Stimulated activated CD4-positive, alpha-beta T cell treated with anti-CD3 and anti-CD28 coated beads, Interleukin-1b, Interleukin-23, amount 100 ng/mL, for 48 hours (primary cell): ENCODE measurements around the gene CHST9.

Experiments used
- DNase-seq: peaks from one replicate; pipeline ENCODE4 v3.0.0-alpha.2; 2020

The CHST9 gene

DNA sequence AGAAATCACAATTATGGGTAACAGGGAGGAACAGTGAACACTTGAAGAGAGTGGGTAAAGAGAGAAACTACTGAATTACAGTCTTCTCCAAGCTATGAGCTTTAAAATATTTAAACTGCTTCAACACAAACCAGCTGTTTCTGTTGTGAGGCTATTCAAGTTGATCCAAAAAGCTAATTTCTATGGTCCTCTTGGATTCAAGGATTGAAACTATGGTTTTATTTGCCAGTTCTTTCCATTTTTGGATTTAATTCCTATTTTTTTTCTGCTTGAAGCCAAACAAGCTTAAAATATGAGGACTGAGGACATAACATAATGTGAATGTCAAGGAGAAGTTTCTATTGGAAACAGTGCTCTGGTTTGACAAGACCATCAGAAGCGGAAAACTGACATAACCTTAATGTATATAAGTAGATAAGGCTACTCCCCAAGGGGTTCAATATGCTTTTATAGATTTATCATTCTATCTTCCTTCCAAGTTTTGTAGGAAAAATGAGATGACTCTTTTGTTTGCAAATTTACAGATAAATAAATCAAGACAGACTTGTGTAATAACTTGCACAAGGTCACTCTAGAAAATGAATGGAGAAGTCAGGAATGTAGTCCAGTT lies 258.9 kb downstream of the CHST9 start:
- DNase-seq = no peak

- DNase-seq = no peak
These were observed 259.8 kb downstream of the CHST9 start for GRCh38 chr18:26925313-26925712.

DNA sequence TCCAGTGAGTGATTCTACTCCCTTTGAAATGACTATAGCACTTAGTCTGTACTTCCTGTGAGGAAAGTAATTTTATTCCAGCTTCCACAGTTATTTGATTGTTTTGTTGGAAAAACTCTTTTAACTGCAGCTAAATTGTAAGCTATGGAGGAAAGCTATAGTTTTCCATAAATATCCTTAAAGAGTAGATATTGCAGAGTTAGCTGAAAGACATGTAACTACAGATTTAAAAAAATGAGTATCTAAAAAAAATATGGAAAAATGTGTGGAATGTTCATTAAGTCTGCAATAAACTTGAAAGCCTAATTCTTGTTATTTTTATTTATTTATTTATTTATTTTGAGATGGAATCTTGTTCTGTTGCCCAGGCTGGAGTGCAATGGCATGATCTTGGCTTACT lies 262.8 kb downstream of the CHST9 start:
- no peak for DNase-seq

- no peak for DNase-seq
These were observed 264.5 kb downstream of the CHST9 start for GRCh38 chr18:26920644-26921043.

DNA sequence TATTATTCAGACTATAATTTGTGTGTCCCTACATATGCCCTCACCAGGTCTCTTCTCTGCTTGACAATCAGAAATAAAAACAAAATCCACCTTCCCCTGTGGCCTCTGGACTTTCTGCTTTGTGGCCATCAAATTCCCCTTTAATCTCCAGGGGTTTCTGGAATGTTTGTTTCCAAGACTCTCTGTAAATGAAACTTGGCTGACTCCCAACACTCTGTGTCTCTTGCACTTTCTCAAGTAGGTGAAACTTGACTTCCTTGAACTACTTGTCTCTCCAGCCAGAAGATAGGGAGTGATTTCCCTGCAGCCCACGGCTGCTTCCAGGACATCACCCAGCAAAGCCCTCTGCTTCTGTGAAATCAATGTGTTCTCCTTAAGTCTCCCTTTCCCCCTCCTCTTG lies 265.5 kb downstream of the CHST9 start:
- no peak for DNase-seq

GRCh38 chr18:26919201-26919600 lies 265.9 kb downstream of the CHST9 start:
- no peak for DNase-seq

DNA sequence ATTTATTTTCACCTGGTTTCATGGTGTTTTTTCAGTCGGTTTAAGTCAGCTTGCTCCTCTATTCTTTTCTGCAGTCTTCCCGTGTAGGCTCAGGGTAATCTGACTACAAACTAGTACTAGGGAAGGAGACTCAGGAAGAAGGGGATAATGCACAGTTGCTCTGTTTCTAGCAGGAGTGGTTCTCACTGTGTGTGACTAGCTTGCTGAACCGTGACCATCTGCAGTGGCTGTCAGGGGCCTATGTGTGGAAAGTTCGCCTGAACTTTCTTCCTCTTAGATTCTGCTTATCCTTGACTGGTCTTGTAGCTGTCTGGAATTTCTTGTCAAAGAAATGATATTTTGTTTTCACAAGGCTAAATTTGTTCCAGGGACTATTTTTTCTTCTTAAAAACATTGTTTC lies 273.3 kb downstream of the CHST9 start:
- no peak for DNase-seq

- no peak for DNase-seq
These were observed 275.4 kb downstream of the CHST9 start for GRCh38 chr18:26909599-26910290.

DNA sequence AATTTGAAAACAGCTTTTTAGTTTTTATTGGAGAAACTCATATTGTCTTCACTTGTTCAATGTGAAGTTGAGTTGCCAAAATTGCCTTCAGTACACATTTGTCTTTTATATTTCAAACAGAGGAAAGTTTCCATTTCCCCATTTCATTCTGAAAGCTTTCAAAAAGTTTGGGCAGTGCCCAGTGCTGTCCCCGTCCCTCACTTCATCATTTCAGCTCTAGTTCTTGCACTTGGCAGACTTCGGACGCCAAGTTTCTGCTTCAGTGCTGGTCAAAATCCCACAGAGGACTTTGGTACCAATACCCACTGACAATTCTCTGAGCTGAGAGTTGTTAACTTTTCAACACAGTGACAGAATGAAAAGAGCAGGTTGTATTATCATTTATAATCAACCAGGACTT lies 276.2 kb downstream of the CHST9 start:
- no peak for DNase-seq

GRCh38 chr18:26902291-26902690 lies 282.8 kb downstream of the CHST9 start:
- DNase-seq = no peak

GRCh38 chr18:26901020-26901419 lies 284.1 kb downstream of the CHST9 start:
- no peak for DNase-seq

DNA sequence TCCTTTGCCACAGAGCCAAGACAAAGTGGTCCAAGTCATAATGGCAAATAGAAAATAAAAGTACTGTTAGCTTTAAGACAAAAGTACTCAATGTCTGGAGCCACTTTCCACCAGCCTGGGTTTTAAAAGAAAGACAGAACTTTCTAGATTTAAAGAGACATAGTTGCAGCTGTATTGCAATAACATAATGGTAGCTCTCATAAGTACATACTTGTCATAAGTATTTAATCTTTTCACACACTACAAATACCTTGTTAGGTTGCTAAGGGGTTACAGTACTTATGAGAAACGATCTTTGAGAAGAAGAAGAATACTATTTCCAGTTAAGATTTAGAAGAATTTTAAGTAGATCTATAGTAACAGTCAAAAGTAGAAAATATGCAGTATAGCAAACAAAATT lies 290.7 kb downstream of the CHST9 start:
- no peak for DNase-seq

GRCh38 chr18:26893996-26894395 lies 291.1 kb downstream of the CHST9 start:
- DNase-seq = no peak

DNA sequence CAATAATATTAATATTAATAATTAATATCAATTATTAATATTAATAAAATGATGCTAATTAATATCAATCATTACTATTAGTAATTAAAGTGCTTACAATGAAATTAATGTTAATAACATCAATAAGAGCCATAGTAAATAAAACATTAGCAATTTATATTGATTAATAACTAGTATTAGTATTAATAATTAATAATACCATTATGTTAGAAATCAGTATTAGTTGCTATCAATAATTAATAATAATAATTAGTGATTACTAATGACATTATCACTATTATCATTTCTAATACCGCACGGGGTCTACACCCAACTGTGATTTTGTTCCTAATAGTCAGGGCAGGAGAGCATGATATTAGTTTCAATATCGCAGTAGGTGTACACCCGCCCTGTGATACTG lies 296.8 kb downstream of the CHST9 start:
- no peak for DNase-seq

DNA sequence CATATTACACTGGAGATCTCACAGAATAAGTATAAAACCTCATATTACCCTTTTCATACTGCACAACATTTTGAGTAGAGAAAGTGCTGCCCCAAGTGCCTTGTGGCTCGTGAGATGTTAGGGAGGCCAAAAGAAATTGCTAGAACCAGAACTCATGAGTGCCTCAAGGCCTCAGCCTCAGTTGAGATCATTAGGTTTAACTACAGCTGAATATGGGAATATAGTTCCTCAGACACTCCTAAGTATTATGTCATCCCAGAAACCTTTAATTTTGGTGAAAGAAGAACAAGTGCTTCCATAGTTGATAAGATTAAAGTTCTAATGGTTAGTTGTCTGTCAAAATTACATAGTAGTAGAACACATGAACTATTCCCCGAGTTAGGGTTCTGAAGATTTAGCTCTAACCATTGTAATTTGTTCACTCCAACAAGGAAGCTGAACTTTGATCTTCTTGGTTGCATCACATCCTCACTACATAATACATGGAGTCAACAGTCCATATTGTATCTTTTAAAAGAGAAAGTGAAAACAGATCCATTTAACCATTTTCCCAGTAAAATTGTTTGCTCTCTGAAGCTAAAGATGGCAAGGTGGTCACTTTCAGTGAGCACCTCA lies 310.0 kb downstream of the CHST9 start:
- DNase-seq = no peak

GRCh38 chr18:26874283-26874682 lies 310.8 kb downstream of the CHST9 start:
- no peak for DNase-seq

- DNase-seq = no peak
These were observed 315.5 kb downstream of the CHST9 start for GRCh38 chr18:26869640-26870039.

DNA sequence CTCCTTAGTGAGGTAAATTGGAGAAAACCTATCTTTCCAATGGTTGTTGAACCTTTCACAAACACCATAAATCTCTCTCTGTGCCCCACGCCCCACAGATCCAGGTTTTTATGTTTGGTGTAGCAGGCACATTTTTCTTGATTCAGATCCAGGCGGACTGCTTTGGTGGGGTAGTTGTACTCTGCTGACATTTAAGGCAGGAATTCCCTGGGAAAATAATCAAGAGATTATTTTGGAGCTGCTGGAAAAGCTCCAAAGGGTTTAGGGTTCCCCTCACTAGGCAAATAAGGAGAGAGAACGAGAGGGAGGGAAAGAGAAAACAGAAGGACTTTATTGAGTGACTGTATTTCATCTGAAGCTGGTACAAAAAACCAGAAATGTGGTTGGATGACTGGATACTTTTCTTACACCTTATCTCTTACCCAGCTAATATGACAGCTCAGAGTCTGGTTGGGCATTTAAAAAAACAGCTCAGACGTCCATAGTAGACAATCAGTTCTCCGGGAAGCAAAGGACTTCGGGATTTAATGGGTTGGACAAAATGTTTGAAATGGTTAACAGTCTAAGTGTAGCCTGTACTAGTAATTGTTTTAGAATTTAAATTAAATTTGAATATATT lies 316.0 kb downstream of the CHST9 start:
- DNase-seq = no peak

GRCh38 chr18:26867471-26867870 lies 317.6 kb downstream of the CHST9 start:
- DNase-seq = no peak

DNA sequence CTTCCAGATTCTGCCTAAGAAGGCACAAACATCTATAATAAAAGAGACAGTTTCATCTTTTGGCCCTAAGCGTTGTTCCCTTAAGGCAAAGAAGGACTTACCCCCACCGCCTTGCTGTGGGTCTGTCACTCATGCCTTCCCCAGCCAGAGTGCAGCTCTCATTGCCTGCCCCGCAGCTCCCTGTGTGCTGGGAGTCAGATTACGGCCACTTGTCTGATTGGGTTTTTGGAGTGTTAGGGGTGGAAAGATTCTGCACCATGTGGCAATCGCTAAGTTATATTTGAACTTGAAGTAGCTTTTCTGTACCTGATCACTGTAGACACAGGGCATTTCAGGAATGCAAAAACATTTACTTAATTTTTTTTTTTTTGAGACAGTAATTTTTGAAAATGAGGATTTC lies 319.6 kb downstream of the CHST9 start, which contains the start of gene AQP4:
Gene AQP4 (minus strand): TSS at position 151 of the 400 bp plus-strand sequence. CDS start 18 bp downstream, at position 133.
- no peak for DNase-seq

- no peak for DNase-seq
These were observed 320.4 kb downstream of the CHST9 start for GRCh38 chr18:26864658-26865057.

DNA sequence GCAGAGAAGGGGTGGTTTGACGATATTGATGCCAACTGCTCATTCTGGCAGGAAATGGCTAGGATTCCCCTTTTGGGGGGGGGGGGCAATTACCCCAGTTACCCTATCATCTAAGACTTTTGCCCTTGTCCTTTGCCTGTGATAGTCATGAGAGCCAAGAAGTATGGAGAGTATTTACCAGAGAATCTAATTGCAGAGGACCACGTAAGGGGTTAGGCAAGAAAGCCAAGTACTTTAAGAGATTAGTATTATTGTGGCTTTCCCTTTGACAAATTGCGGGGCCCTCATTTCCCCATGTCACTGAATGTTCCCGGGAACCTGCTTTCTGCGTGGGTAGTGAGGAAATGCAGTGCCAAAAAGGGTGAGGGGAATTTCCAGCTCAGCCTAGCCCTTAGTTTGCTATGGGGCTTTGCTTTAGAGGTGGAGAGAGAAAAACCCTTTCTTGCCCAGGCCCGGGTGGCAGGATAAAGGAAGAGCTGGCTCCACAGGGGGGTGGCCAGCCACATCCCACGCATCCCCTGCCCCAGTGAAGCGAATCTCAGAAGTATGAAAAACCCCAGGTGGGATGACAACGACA lies 321.1 kb downstream of the CHST9 start:
- DNase-seq = no peak

DNA sequence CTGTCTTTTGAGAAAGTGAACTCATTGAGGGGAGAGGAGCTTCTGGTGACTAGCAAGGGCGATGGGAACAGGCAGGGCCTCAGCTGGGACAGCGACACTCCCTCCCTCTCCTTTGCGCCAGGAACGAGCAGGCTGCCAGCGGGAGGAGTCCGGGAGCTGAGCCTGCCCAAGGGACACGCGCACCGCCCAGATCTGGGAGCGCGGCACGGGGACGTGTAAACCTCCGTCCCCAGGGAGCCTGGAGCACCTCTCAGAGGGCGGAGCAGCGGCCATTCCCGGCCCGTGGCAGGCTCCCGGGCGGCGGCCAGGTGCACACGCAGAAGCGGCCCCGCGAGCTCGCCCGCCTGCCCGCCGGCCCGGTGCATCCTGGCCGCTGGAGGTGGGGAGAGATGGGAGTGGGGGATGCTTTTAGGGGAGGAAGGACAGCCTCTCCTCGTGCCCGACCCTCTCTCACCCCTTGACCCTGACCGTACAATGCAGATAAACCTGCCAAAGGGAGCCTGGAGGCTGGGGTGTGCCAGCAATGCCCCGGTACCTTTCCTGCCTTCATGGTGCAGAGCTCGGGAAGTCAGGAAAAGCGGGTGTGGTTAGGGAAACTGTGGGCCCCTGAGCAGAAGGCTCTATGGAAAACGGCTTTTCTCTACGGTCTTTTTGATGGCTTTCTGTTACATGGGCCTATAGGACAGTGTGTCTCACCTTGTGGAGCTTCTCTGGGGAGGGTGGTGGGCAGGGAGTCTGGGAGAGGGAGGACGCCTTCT lies 321.8 kb downstream of the CHST9 start:
- DNase-seq = no peak
